H1 (cell line): ENCODE measurements around the gene LAD1. TPM values are rescaled to one million over a fixed set of nuclear protein-coding genes. Genes with fewer than 3 reads are reported as not detected.

Experiments used
- CTCF ChIA-PET: fragments of 300-600 bp; sonication (Branson Sonifier 250); formaldehyde crosslinking; loops from one replicate; lab custom pipeline; 2021; ENCODE audit not compliant: partially characterized antibody; lab: Charles Lee
- POLR2A ChIA-PET: fragments of 300-600 bp; sonication (Branson Sonifier 250); formaldehyde crosslinking; loops from one replicate; lab custom pipeline; 2021; ENCODE audit warnings: inconsistent platforms; ENCODE audit not compliant: partially characterized antibody; lab: Charles Lee
- DNase-seq, 2 experiments: peaks; one replicate each; pipeline versions ENCODE4 v3.0.0 to v3.0.0-alpha.2; 2010 to 2022; ENCODE audit warnings: low spot score in 2 of 2, low read depth in 1 of 2, mixed read lengths in 1 of 2
- FAIRE-seq: peaks from 2 replicates; lab custom pipeline; 2011; peaks lifted over from hg19 to GRCh38; lab: Jason Lieb, UNC
- H2AFZ ChIP-seq: 2 replicates; pipeline ENCODE4 v1.8.1; 2012; ENCODE audit warnings: low read length, inconsistent platforms
- H2AK5ac ChIP-seq: 2 replicates; pipeline ENCODE4 v1.6.1; 2013; ENCODE audit warnings: low read depth, low read length
- H2BK120ac ChIP-seq: replicated peaks from 2 replicates; pipeline ENCODE3; 2013; ENCODE audit warnings: low read depth, low read length, inconsistent platforms
- H2BK12ac ChIP-seq: 2 replicates; pipeline ENCODE4 v1.6.1; 2013; ENCODE audit warnings: low read depth, low read length
- H2BK15ac ChIP-seq: 2 replicates; pipeline ENCODE4 v1.6.1; 2013; ENCODE audit warnings: low read length
- H2BK20ac ChIP-seq: 2 replicates; pipeline ENCODE4 v1.6.1; 2013; ENCODE audit warnings: low read length
- H2BK5ac ChIP-seq: 2 replicates; pipeline ENCODE4 v1.6.1; 2013; ENCODE audit warnings: low read depth, low read length
- H3K14ac ChIP-seq: 2 replicates; pipeline ENCODE4 v1.6.1; 2013; ENCODE audit warnings: inconsistent platforms; ENCODE audit not compliant: insufficient read length
- H3K18ac ChIP-seq: 2 replicates; pipeline ENCODE4 v1.6.1; 2013; ENCODE audit warnings: low read length; ENCODE audit errors: extremely low read depth
- H3K23ac ChIP-seq: 2 replicates; pipeline ENCODE4 v1.6.1; 2013; ENCODE audit warnings: inconsistent platforms; ENCODE audit not compliant: insufficient read length
- H3K23me2 ChIP-seq: 2 replicates; pipeline ENCODE4 v1.6.1; 2013; ENCODE audit warnings: low read depth, low read length
- H3K27ac ChIP-seq: 2 replicates; pipeline ENCODE4 v1.6.1; 2011; ENCODE audit warnings: low read depth, low read length, inconsistent platforms
- H3K27me3 ChIP-seq, 4 experiments: replicated peaks in 1 of 4; 1 replicate in 1 of 4; 2 replicates in 3 of 4; pipeline versions ENCODE4 v1.6.1 to v1.8.1; 2011 to 2013; ENCODE audit warnings: low read length in 3 of 4, mild to moderate bottlenecking in 3 of 4, inconsistent platforms in 2 of 4, mixed read lengths in 2 of 4, moderate library complexity in 1 of 4; ENCODE audit not compliant: control insufficient read depth in 3 of 4, insufficient read depth in 3 of 4; ENCODE audit errors: extremely low read depth in 1 of 4
- H3K36me3 ChIP-seq, 4 experiments: 2 replicates each; pipeline versions ENCODE4 v1.6.1 to v1.8.1; 2011 to 2013; ENCODE audit warnings: mild to moderate bottlenecking in 4 of 4, low read length in 3 of 4, moderate library complexity in 2 of 4, control low read depth in 1 of 4, inconsistent platforms in 1 of 4; ENCODE audit not compliant: insufficient read depth in 4 of 4, control insufficient read depth in 2 of 4
- H3K4ac ChIP-seq: replicated peaks from 2 replicates; pipeline ENCODE3; 2013; ENCODE audit warnings: low read length, low read depth, mixed read lengths, inconsistent platforms; ENCODE audit not compliant: insufficient read length
- H3K4me1 ChIP-seq, 4 experiments: replicated peaks in 1 of 4; 1 replicate in 1 of 4; 2 replicates in 3 of 4; pipeline versions ENCODE4 v1.6.1 to v1.8.1; 2011 to 2013; ENCODE audit warnings: low read length in 3 of 4, inconsistent platforms in 2 of 4, mixed read lengths in 1 of 4; ENCODE audit not compliant: insufficient read depth in 4 of 4, control insufficient read depth in 3 of 4
- H3K4me2 ChIP-seq, 2 experiments: 2 replicates each; pipeline versions ENCODE4 v1.6.1 to v1.8.1; 2011 to 2013; ENCODE audit warnings: low read depth in 2 of 2, low read length in 2 of 2, control low read depth in 1 of 2, inconsistent platforms in 1 of 2, mild to moderate bottlenecking in 1 of 2; ENCODE audit not compliant: insufficient read depth in 1 of 2
- H3K4me3 ChIP-seq, 4 experiments: fragments of 200-600, 300-600 bp in 1 of 4; sonication (generic), shearing (Covaris generic), sonication (Bioruptor Twin) in 1 of 4; 2 replicates each; pipeline versions ENCODE4 v1.5.1 to v1.8.1; 2011 to 2016; ENCODE audit warnings: low read length in 4 of 4, low read depth in 3 of 4, control low read depth in 2 of 4, inconsistent platforms in 2 of 4, mild to moderate bottlenecking in 2 of 4, mixed read lengths in 1 of 4, moderate library complexity in 1 of 4; ENCODE audit not compliant: insufficient read depth in 2 of 4; ENCODE audit errors: extremely low read depth in 1 of 4
- H3K56ac ChIP-seq: replicated peaks from 2 replicates; pipeline ENCODE3; 2013; ENCODE audit warnings: low read depth, mild to moderate bottlenecking, mixed read lengths, low read length, inconsistent platforms; ENCODE audit not compliant: insufficient read length
- H3K79me1 ChIP-seq: 2 replicates; pipeline ENCODE4 v1.6.1; 2013; ENCODE audit warnings: low read depth, low read length, control low read depth
- H3K79me2 ChIP-seq, 2 experiments: 2 replicates each; pipeline versions ENCODE4 v1.6.1 to v1.8.1; 2012 to 2013; ENCODE audit warnings: low read length in 2 of 2, mild to moderate bottlenecking in 2 of 2, inconsistent platforms in 1 of 2; ENCODE audit not compliant: insufficient read depth in 2 of 2, control insufficient read depth in 1 of 2
- H3K9ac ChIP-seq, 4 experiments: replicated peaks in 1 of 4; 1 replicate in 1 of 4; 2 replicates in 3 of 4; pipeline versions ENCODE4 v1.6.1 to v1.8.1; 2011 to 2013; ENCODE audit warnings: low read depth in 3 of 4, low read length in 3 of 4, control low read depth in 2 of 4, mild to moderate bottlenecking in 2 of 4, moderate library complexity in 2 of 4, inconsistent platforms in 1 of 4; ENCODE audit errors: extremely low read depth in 1 of 4
- H3K9me3 ChIP-seq, 2 experiments: 2 replicates each; pipeline versions ENCODE4 v1.6.1 to v1.8.1; 2012 to 2013; ENCODE audit warnings: mild to moderate bottlenecking in 2 of 2, moderate library complexity in 2 of 2, control low read depth in 1 of 2, inconsistent platforms in 1 of 2, low read depth in 1 of 2, low read length in 1 of 2, mixed read lengths in 1 of 2; ENCODE audit not compliant: insufficient read depth in 2 of 2
- H4K20me1 ChIP-seq, 2 experiments: replicated peaks in 1 of 2; 2 replicates each; pipeline versions ENCODE3 to v1.8.1; 2011 to 2013; ENCODE audit warnings: inconsistent platforms in 2 of 2, low read length in 2 of 2, mild to moderate bottlenecking in 1 of 2; ENCODE audit not compliant: insufficient read depth in 2 of 2, control insufficient read depth in 1 of 2
- H4K5ac ChIP-seq: 2 replicates; pipeline ENCODE4 v1.6.1; 2013; ENCODE audit warnings: low read length, low read depth, mixed read lengths, inconsistent platforms; ENCODE audit not compliant: insufficient read length
- H4K8ac ChIP-seq: 2 replicates; pipeline ENCODE4 v1.8.0; 2013; ENCODE audit warnings: mild to moderate bottlenecking, moderate library complexity, low read length, inconsistent platforms; ENCODE audit not compliant: insufficient read depth; ENCODE audit errors: extremely low read depth
- H4K91ac ChIP-seq: replicated peaks from 2 replicates; pipeline ENCODE3; 2013; ENCODE audit warnings: low read length, mixed read lengths, inconsistent platforms; ENCODE audit not compliant: insufficient read length
- CHD1 ChIP-seq: IDR thresholded peaks from 2 replicates; pipeline ENCODE4 v1.6.1; 2012; ENCODE audit warnings: low read depth, low read length, improper control_type of control experiment
- E2F6 ChIP-seq: IDR thresholded peaks from 2 replicates; pipeline ENCODE4 v1.6.1; 2012; ENCODE audit warnings: inconsistent platforms
- EZH2 ChIP-seq: fragments of 200-600 bp; sonication (generic); IDR thresholded peaks from 2 replicates; pipeline ENCODE4 v1.7.1; 2012; ENCODE audit warnings: low read depth, mild to moderate bottlenecking, moderate library complexity, low read length, inconsistent platforms; ENCODE audit not compliant: severe bottlenecking
- HDAC2 ChIP-seq, 2 experiments: fragments of 300-600 bp in 1 of 2; sonication (generic) in 1 of 2; IDR thresholded peaks; 2 replicates each; pipeline ENCODE4 v1.6.1; 2011 to 2012; ENCODE audit warnings: low read depth in 2 of 2, low read length in 2 of 2, mild to moderate bottlenecking in 2 of 2, moderate library complexity in 2 of 2, borderline replicate concordance in 1 of 2, inconsistent platforms in 1 of 2
- KDM1A ChIP-seq: fragments of 200-600, 300-600 bp; sonication (generic); IDR thresholded peaks from 2 replicates; pipeline ENCODE4 v1.7.1; 2016; ENCODE audit warnings: mild to moderate bottlenecking, low read length, borderline replicate concordance
- RXRA ChIP-seq: IDR thresholded peaks from 2 replicates; pipeline ENCODE4 v1.6.1; 2011; ENCODE audit warnings: low read depth, mild to moderate bottlenecking, low read length, moderate library complexity; ENCODE audit not compliant: insufficient read depth
- SIN3A ChIP-seq, 2 experiments: IDR thresholded peaks in 1 of 2; conservative IDR thresholded peaks in 1 of 2; 2 replicates each; pipeline ENCODE4 v1.6.1; 2011 to 2012; ENCODE audit warnings: low read length in 2 of 2, improper control_type of control experiment in 1 of 2, low read depth in 1 of 2, mild to moderate bottlenecking in 1 of 2
- SP2 ChIP-seq: IDR thresholded peaks from 2 replicates; pipeline ENCODE4 v1.6.1; 2012; ENCODE audit warnings: mild to moderate bottlenecking, low read length, inconsistent platforms
- SP4 ChIP-seq: IDR thresholded peaks from 2 replicates; pipeline ENCODE4 v1.6.1; 2012; ENCODE audit warnings: low read length, inconsistent platforms
- WGBS, 2 experiments: shearing (Covaris generic) in 1 of 2; methylation state at CpG; one replicate each; pipeline versions ENCODE4 v1.1.6 to v1.1.7; 2013 to 2015; ENCODE audit warnings: low lambda C conversion rate in 2 of 2, mixed read lengths in 2 of 2, inconsistent platforms in 1 of 2, low coverage in 1 of 2, missing lambda C conversion rate in 1 of 2; ENCODE audit not compliant: insufficient replicate concordance in 2 of 2, insufficient coverage in 1 of 2, insufficient read length in 1 of 2; ENCODE audit errors: extremely low coverage in 1 of 2, missing lambda C conversion rate in 1 of 2; 5-methylcytosine and 5-hydroxymethylcytosine counted together
- polyA plus RNA-seq, 7 experiments: library from polyadenylated mRNA; depleted of rRNA in 3 of 7; stranded (reverse) in 5 of 7; unstranded in 2 of 7; fragments of >200 nt in 5 of 7; fragments of 200-250 nt in 2 of 7; gene quantifications; 1 replicate in 5 of 7; 2 replicates in 1 of 7; 4 replicates in 1 of 7; pipeline versions ENCODE4 v1.2.1 to v1.2.3, GENCODE V29; 2011 to 2013; ENCODE audit warnings: missing spikeins in 2 of 7, mixed read lengths in 2 of 7
- total RNA-seq: library from RNA; stranded (reverse); fragmentation: NEBNext Ultra II Directional; extraction: Animal tissue kit (Norgen Biotek cat#: 25700); gene quantifications from 2 replicates; pipeline ENCODE4 v1.2.1, GENCODE V29; 2021
- TF ChIP-seq, protein P1 (sequence below), 3 experiments: IDR thresholded peaks; 1 replicate in 2 of 3; 2 replicates in 1 of 3; pipeline versions ENCODE4 v1.5.1 to v1.6.1; 2011; ENCODE audit warnings: low read length in 3 of 3, mild to moderate bottlenecking in 3 of 3, inconsistent platforms in 2 of 3, low read depth in 1 of 3, moderate library complexity in 1 of 3; ENCODE audit not compliant: insufficient read depth in 1 of 3; ENCODE audit errors: control extremely low read depth in 1 of 3

LAD1 gene
- total and polyA plus RNA-seq, 2 of the 8 experiments (the other 6 are each of a cell fraction or from before 2014, with no cell fraction given): 9.3 to 32.8 TPM

GRCh38 chr1:201350884-201351283 is 48.2 kb downstream of the LAD1 start:
- WGBS, 2 experiments: 95% methylated on average over 7 of the region's 7 CpGs; no CpG with 5 or more reads in 1 of the 2 experiments
- Histone ChIP-seq H4K8ac (no peak overlapping the region), H3K23ac (no peak overlapping the region), H2BK5ac (no peak overlapping the region), H3K4me3 (no peak overlapping the region), H3K79me2 (no peaks in the 10 kb centered on the region), H3K9ac (no peak overlapping the region), H2AK5ac (no peak overlapping the region), H3K27me3 (0 out of 7 replicates have a peak, but pooled peaks cover 0 to 2% (median 0%) of the 10 kb centered on the region in 4 experiments), H4K91ac (no peak overlapping the region), H2BK15ac (no peak overlapping the region), H3K14ac (no peak overlapping the region), H3K9me3 (no peaks in the 10 kb centered on the region), H2BK120ac (no peak overlapping the region), H3K4ac (no peak overlapping the region), H3K23me2 (no peaks in the 10 kb centered on the region), H3K27ac (no peak overlapping the region), H3K79me1 (no peaks in the 10 kb centered on the region), H2BK20ac (no peak overlapping the region), H3K4me2 (no peak overlapping the region), H4K20me1 (no peaks in the 10 kb centered on the region), H3K36me3 (no peaks in the 10 kb centered on the region), H2BK12ac (0 out of 2 replicates have a peak overlapping the region, but pooled peaks have one; percentile 5), H2AFZ (no peak overlapping the region), H3K18ac (no peak overlapping the region), H3K4me1 (peaks cover 8 to 27% (median 12%) of the 10 kb centered on the region in 4 experiments), H3K56ac (no peak overlapping the region), H4K5ac (no peak overlapping the region)
- ChIA-PET POLR2A (no interaction called here), CTCF (interaction anchor here (0.6 to 8.6 kb wide), 10 partner anchors 9 to 98 kb away, joined by 3 to 271 read pairs (median 22); no protein-coding TSS in a partner anchor)
- FAIRE-seq (no peak), DNase-seq (no peak)
- TF ChIP-seq EZH2 (no peak), HDAC2 (IDR thresholded peaks at IDR 0.05; ENCODE audit: borderline replicate concordance in 1 of 2, low read depth in 2 of 2, low read length in 2 of 2) (no peak), KDM1A (no peak), SIN3A (conservative IDR thresholded peaks at IDR 0.05 in 1 of 2, IDR thresholded peaks at IDR 0.05 in 1 of 2; ENCODE audit: low read depth in 1 of 2, low read length in 2 of 2) (no peak), RXRA (no peak), E2F6 (no peak), CHD1 (no peak), SP2 (no peak), SP4 (no peak)
- TF ChIP-seq, protein P1, sequence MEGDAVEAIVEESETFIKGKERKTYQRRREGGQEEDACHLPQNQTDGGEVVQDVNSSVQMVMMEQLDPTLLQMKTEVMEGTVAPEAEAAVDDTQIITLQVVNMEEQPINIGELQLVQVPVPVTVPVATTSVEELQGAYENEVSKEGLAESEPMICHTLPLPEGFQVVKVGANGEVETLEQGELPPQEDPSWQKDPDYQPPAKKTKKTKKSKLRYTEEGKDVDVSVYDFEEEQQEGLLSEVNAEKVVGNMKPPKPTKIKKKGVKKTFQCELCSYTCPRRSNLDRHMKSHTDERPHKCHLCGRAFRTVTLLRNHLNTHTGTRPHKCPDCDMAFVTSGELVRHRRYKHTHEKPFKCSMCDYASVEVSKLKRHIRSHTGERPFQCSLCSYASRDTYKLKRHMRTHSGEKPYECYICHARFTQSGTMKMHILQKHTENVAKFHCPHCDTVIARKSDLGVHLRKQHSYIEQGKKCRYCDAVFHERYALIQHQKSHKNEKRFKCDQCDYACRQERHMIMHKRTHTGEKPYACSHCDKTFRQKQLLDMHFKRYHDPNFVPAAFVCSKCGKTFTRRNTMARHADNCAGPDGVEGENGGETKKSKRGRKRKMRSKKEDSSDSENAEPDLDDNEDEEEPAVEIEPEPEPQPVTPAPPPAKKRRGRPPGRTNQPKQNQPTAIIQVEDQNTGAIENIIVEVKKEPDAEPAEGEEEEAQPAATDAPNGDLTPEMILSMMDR (IDR thresholded peaks at IDR 0.05; ENCODE audit: control extremely low read depth in 1 of 3, insufficient read depth in 1 of 3, low read depth in 1 of 3, low read length in 3 of 3): no peak
